ENCODE results near the gene BMP8B. TPM values are rescaled to one million over a fixed set of nuclear protein-coding genes. Genes with fewer than 3 reads are reported as not detected.
A peak's percentile ranks its signal among the peaks of the same experiment; 100 is the strongest.

BMP8B gene
- total RNA-seq, 3 donors from 2014 or later (not counting 1 experiment from before 2014, with no cell fraction given), result 2.8 to 4.3 (median 3.6) TPM

- Mint-ChIP-seq H3K4me3 (no peak overlapping the region), H3K9me3 (no peaks in the 10 kb centered on the region), H3K36me3 (no peaks in the 10 kb centered on the region), H3K27me3 (ENCODE audit: low read depth in 2 of 2) (no peaks in the 10 kb centered on the region), H3K4me1 (no peaks in the 10 kb centered on the region), H3K27ac (no peak overlapping the region)
- no peaks in the 10 kb centered on the region for H3K4me1 ChIP-seq (ENCODE audit: control insufficient read depth, insufficient read depth, low read length)
- H3K27me3 ChIP-seq (ENCODE audit: control insufficient read depth, insufficient read depth, low read length), result no peaks in the 10 kb centered on the region
- WGBS (ENCODE audit: insufficient coverage), result 93% methylated on average over 2 of the region's 2 CpGs
- DNase-seq (no peak), ATAC-seq (no peak)
- intact Hi-C loops (cut with micrococcal nuclease), result no loop called here
- H3K36me3 ChIP-seq (ENCODE audit: control insufficient read depth, insufficient read depth, low read length), result no peaks in the 10 kb centered on the region
- H3K9me3 ChIP-seq (ENCODE audit: control insufficient read depth, insufficient read depth, low read length), result no peaks in the 10 kb centered on the region
- H3K4me3 ChIP-seq (ENCODE audit: low read length), result no peak overlapping the region
- H3K27ac ChIP-seq (ENCODE audit: low read length), result no peak overlapping the region
- no peak for TF ChIP-seq CTCF (IDR thresholded peaks at IDR 0.05)
Observed at GRCh38 chr1:39805385-39805784, 16.7 kb upstream of the BMP8B start.

- intact Hi-C loops (cut with micrococcal nuclease), result no loop called here
- no peak for TF ChIP-seq CTCF (IDR thresholded peaks at IDR 0.05)
- no peak for DNase-seq
- Histone ChIP-seq H3K36me3 (ENCODE audit: control insufficient read depth, insufficient read depth, low read length) (no peaks in the 10 kb centered on the region), H3K27me3 (ENCODE audit: control insufficient read depth, insufficient read depth, low read length) (no peaks in the 10 kb centered on the region), H3K4me3 (ENCODE audit: low read length) (no peak overlapping the region), H3K4me1 (ENCODE audit: control insufficient read depth, insufficient read depth, low read length) (peaks cover 10% of the 10 kb centered on the region), H3K27ac (ENCODE audit: low read length) (no peak overlapping the region), H3K9me3 (ENCODE audit: control insufficient read depth, insufficient read depth, low read length) (no peaks in the 10 kb centered on the region)
- no peaks in the 10 kb centered on the region for H3K9me3 Mint-ChIP-seq
- no peaks in the 10 kb centered on the region for H3K27me3 Mint-ChIP-seq (ENCODE audit: low read depth in 2 of 2)
- H3K27ac Mint-ChIP-seq, result no peak overlapping the region
- WGBS (ENCODE audit: insufficient coverage), result 92% methylated on average over 14 of the region's 14 CpGs
- peaks cover 9 to 10% of the 10 kb centered on the region in 2 donors for H3K4me1 Mint-ChIP-seq
- ATAC-seq, result no peak
- no peak overlapping the region for H3K4me3 Mint-ChIP-seq
- H3K36me3 Mint-ChIP-seq, result no peaks in the 10 kb centered on the region
Observed at GRCh38 chr1:39802496-39803260, 14.0 kb upstream of the BMP8B start.

GRCh38 chr1:39800471-39800835 lies 11.8 kb upstream of the BMP8B start:
- Histone ChIP-seq H3K4me1 (ENCODE audit: control insufficient read depth, insufficient read depth, low read length) (peaks cover 10% of the 10 kb centered on the region), H3K36me3 (ENCODE audit: control insufficient read depth, insufficient read depth, low read length) (no peaks in the 10 kb centered on the region), H3K4me3 (ENCODE audit: low read length) (no peak overlapping the region), H3K27me3 (ENCODE audit: control insufficient read depth, insufficient read depth, low read length) (no peaks in the 10 kb centered on the region), H3K9me3 (ENCODE audit: control insufficient read depth, insufficient read depth, low read length) (no peaks in the 10 kb centered on the region), H3K27ac (ENCODE audit: low read length) (no peak overlapping the region)
- DNase-seq (no peak), ATAC-seq (no peak)
- no peaks in the 10 kb centered on the region for H3K9me3 Mint-ChIP-seq
- no peak for TF ChIP-seq CTCF (IDR thresholded peaks at IDR 0.05)
- H3K36me3 Mint-ChIP-seq, result no peaks in the 10 kb centered on the region
- 49% methylated on average over 2 of the region's 3 CpGs for WGBS (ENCODE audit: insufficient coverage)
- intact Hi-C loops (cut with micrococcal nuclease), result no loop called here
- H3K27me3 Mint-ChIP-seq (ENCODE audit: low read depth in 2 of 2), result no peaks in the 10 kb centered on the region
- H3K4me1 Mint-ChIP-seq, result peaks cover 9 to 10% of the 10 kb centered on the region in 2 donors
- no peak overlapping the region for H3K4me3 Mint-ChIP-seq
- peak overlapping the region; percentile 89 to 93 for H3K27ac Mint-ChIP-seq

Data from natural killer cell (primary cell).